ENCODE measurements around the gene STARD3. TPM values are rescaled to one million over a fixed set of nuclear protein-coding genes. Genes with fewer than 3 reads are reported as not detected.

Gene STARD3
- total RNA-seq, 1 experiment from 2014 or later, result 75.3 TPM

- ChIA-PET POLR2A (no interaction called here), CTCF (interaction anchor here (1.2 to 23.6 kb wide), 9 partner anchors 12 to 136 kb away, joined by 3 to 876 read pairs (median 7); partner anchors contain the start of genes PNMT, STARD3 and TCAP)
- TF ChIP-seq GTF2I (CRISPR knock-in tag; conservative IDR thresholded peaks at IDR 0.05) (0 out of 2 replicates have a peak, but pooled peaks have one; percentile 11), JUN (CRISPR knock-in tag; IDR thresholded peaks at IDR 0.05) (no peak), AFF4 (CRISPR knock-in tag; IDR thresholded peaks at IDR 0.05; ENCODE audit: borderline replicate concordance) (no peak), ZNF423 (CRISPR knock-in tag; IDR thresholded peaks at IDR 0.05) (peak; percentile 89), USF2 (CRISPR knock-in tag; IDR thresholded peaks at IDR 0.05) (peak; percentile 60; the same call in 1 of the 2 replicates)
- Mint-ChIP-seq H3K27me3 (ENCODE audit: low read depth) (peaks cover 92% of the 10 kb centered on the region), H3K36me3 (no peaks in the 10 kb centered on the region), H3K4me3 (peak overlapping the region; percentile 79), H3K27ac (no peak overlapping the region), H3K9me3 (no peaks in the 10 kb centered on the region), H3K4me1 (peaks cover 7% of the 10 kb centered on the region)
- peak; percentile 20 for ATAC-seq
- no peak for DNase-seq (ENCODE audit: low spot score)
These were observed 19.3 kb upstream of the STARD3 start for GRCh38 chr17:39617446-39618245.

GRCh38 chr17:39618246-39618913, 18.6 kb upstream of the STARD3 start:
- ATAC-seq, result peak; percentile 7; the same call in 1 of the 2 replicates
- ChIA-PET POLR2A (interaction anchor here (0.8 kb wide), 1 partner anchor 71 kb away, joined by 3 read pairs; no protein-coding TSS in a partner anchor), CTCF (interaction anchor here (0.6 to 23.6 kb wide), 19 partner anchors 10 to 416 kb away, joined by 3 to 876 read pairs (median 4); partner anchors contain the start of genes MED1, PNMT, STARD3 and TCAP)
- DNase-seq (ENCODE audit: low spot score), result no peak
- H3K4me3 Mint-ChIP-seq, result peak overlapping the region; percentile 79
- H3K27ac Mint-ChIP-seq, result no peak overlapping the region
- no peaks in the 10 kb centered on the region for H3K36me3 Mint-ChIP-seq
- peaks cover 85% of the 10 kb centered on the region for H3K27me3 Mint-ChIP-seq (ENCODE audit: low read depth)
- H3K9me3 Mint-ChIP-seq, result no peaks in the 10 kb centered on the region
- peaks cover 7% of the 10 kb centered on the region for H3K4me1 Mint-ChIP-seq
- TF ChIP-seq ETV6 (CRISPR knock-in tag; IDR thresholded peaks at IDR 0.05), result no peak
- TF ChIP-seq ZNF416 (CRISPR knock-in tag; IDR thresholded peaks at IDR 0.05), result no peak
- no peak for TF ChIP-seq FOXK1 (CRISPR knock-in tag; IDR thresholded peaks at IDR 0.05)
- TF ChIP-seq ELF4 (CRISPR knock-in tag; IDR thresholded peaks at IDR 0.05; ENCODE audit: low read depth), result no peak
- TF ChIP-seq SP1 (CRISPR knock-in tag; conservative IDR thresholded peaks at IDR 0.05), result no peak
- TF ChIP-seq NFYB (CRISPR knock-in tag; conservative IDR thresholded peaks at IDR 0.05; ENCODE audit: low read depth), result no peak
- no peak for TF ChIP-seq PRRX2 (CRISPR knock-in tag; IDR thresholded peaks at IDR 0.05)
- TF ChIP-seq IRF1 (CRISPR knock-in tag; IDR thresholded peaks at IDR 0.05), result no peak
- TF ChIP-seq ZNF138 (CRISPR knock-in tag; conservative IDR thresholded peaks at IDR 0.05), result no peak
- TF ChIP-seq E2F5 (CRISPR knock-in tag; IDR thresholded peaks at IDR 0.05), result no peak
- TF ChIP-seq ERG (CRISPR knock-in tag; IDR thresholded peaks at IDR 0.05), result no peak
- TF ChIP-seq HMGA2 (CRISPR knock-in tag; IDR thresholded peaks at IDR 0.05), result no peak
- no peak for TF ChIP-seq TEAD1 (CRISPR knock-in tag; IDR thresholded peaks at IDR 0.05)
- TF ChIP-seq CTCF (IDR thresholded peaks at IDR 0.05), result no peak
- no peak for TF ChIP-seq ZNF232 (CRISPR knock-in tag; IDR thresholded peaks at IDR 0.05)
